Fibroblast of mammary gland (primary cell): ENCODE measurements around the gene FFAR2.
"Not testable (repeated sequence)": the region's sequence is repeated elsewhere in the genome, so short reads cannot be mapped to it uniquely, and the experiment has no call there.

Experiments
- DNase-seq: peaks from one replicate; pipeline ENCODE4 v3.0.0-alpha.2; 2010; ENCODE audit warnings: low read depth
- H3K4me3 ChIP-seq: 2 replicates; pipeline ENCODE4 v1.5.1; 2011; ENCODE audit warnings: low read depth, mild to moderate bottlenecking, low read length, moderate library complexity; ENCODE audit not compliant: control insufficient read depth
- TF ChIP-seq, protein P1 (sequence below): conservative IDR thresholded peaks from 2 replicates; pipeline ENCODE4 v1.5.1; 2011; ENCODE audit warnings: low read depth, low read length, inconsistent platforms; ENCODE audit not compliant: control insufficient read depth, insufficient read depth

FFAR2 gene

DNA sequence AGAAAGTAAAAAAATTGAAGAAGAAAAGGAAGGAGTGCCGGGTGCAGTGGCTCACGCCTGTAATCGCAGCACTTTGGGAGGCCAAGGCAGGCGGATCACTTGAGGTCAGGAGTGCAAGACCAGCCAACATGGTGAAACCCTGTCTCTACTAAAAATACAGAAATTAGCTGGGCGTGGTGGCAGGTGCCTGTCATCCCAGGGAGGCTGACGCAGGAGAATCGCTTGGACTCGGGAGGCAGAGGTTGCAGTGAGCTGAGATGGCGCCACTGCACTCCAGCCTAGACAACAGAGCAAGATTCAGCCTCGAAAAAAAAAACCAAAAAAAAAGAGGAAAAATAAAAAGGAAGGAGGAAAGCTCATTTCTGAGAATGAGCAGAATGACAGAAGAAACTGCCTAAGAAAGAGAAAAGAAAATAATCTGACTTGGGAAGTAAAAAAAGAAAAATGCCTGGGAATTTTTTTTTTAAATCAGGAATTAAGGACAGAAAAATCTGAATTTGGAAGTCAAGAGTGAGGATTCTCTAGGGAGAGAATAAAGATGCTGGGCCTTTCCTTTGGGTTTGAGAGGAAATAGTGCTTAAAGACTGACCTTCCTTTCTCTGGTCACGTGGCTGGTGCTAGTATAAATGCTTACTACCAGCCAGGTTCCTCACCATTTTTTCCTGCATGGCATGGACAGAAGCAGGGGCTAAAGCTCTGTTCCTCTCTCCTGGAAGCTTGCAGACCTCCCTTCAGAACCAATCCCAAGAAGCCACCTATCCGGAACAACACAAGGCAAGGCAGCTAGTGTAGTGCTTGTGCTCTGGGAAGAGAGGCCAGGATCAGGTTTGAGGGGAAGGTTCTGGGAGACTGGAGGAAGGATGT, at the start of gene FFAR2:
Gene FFAR2, plus strand, starts transcription at position 652 of the 864 bp plus-strand sequence. CDS start 1,458 bp downstream, outside the sequence.
- TF ChIP-seq, protein P1, sequence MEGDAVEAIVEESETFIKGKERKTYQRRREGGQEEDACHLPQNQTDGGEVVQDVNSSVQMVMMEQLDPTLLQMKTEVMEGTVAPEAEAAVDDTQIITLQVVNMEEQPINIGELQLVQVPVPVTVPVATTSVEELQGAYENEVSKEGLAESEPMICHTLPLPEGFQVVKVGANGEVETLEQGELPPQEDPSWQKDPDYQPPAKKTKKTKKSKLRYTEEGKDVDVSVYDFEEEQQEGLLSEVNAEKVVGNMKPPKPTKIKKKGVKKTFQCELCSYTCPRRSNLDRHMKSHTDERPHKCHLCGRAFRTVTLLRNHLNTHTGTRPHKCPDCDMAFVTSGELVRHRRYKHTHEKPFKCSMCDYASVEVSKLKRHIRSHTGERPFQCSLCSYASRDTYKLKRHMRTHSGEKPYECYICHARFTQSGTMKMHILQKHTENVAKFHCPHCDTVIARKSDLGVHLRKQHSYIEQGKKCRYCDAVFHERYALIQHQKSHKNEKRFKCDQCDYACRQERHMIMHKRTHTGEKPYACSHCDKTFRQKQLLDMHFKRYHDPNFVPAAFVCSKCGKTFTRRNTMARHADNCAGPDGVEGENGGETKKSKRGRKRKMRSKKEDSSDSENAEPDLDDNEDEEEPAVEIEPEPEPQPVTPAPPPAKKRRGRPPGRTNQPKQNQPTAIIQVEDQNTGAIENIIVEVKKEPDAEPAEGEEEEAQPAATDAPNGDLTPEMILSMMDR, result no peak
- H3K4me3 ChIP-seq, result no peak within 1 kb of the TSS
- no peak for DNase-seq

DNA sequence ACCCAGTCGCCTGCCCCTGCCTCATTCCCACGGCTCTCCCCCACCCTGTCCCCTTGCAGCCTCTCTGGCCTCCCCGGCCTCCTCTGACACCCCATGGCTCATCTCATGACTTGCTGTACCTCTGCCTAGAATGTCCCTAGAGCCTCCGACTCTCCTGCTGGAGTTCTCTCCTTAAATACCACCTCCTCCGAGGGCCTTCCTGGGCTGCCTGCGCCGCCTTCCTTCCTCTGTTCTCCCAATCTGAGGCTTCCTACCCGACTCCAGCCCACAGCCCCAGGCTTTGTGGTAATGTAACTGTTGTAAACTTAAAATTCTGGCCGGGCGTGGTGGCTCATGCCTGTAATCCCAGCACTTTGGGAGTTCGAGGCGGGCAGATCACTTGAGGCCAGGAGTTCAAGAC, 49.5 kb upstream of the FFAR2 start:
- H3K4me3 ChIP-seq, result no peak overlapping the region
- TF ChIP-seq, protein P1, result no peak
- DNase-seq, result no peak

DNA sequence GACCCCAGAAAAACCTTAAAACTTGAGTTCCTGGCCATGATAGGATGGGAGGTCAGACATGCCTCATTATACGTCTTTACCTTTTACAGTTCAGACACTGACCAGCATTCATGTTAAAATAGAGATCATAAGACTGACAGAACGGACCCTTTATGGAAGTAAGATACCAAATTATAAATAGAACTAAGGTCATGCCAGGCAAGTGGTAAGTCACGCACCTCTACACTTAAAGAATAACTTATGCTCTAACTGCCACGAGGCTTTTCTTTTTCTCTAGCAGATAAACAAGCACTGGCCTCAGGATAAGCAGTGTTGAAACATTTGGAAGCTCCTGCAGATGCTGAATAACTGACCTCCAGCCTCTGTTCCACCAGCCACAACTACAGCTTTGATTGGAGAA, 48.8 kb upstream of the FFAR2 start:
- TF ChIP-seq, protein P1, result no peak
- no peak for DNase-seq
- H3K4me3 ChIP-seq, result no peak overlapping the region

DNA sequence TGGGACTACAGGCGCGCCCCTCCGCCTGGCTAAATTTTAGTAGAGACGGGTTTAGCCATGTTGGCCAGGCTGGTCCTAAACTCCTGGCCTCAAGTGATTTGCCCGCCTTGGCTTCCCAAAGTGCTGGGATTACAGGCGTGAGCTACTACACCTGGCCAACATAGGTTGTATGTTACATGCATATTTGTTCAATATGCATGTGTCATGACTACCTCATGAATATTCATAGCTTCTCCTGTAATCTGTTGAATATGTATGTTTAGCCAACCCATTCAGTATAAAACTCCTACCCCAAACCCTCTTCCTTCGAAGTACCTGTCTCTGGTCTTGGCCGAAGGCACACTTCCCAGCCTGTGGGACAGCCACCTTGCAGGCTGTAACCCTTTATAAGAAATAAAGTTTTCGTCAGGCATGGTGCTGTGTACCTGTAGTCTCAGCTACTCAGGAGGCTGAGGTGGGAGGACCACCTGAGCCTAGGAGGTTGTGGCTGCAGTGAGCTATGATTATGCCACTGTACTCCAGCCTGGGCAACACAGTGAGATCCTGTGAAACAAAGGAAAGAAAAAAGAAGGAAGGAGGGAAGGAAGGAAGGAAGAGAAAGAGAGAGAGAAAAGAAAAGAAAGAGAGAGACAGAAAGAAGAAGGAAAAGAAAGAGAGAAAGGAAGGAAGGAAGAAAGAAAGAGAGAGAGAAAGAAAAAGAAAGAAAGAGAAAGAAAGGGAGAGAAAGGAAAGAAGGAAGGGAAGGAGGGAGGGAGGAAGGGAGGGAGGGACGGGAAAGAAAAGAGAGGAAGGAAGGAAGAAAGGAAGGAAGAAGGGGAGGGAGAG, 47.9 kb upstream of the FFAR2 start:
- TF ChIP-seq, protein P1, result no peak
- no peak overlapping the region for H3K4me3 ChIP-seq

DNA sequence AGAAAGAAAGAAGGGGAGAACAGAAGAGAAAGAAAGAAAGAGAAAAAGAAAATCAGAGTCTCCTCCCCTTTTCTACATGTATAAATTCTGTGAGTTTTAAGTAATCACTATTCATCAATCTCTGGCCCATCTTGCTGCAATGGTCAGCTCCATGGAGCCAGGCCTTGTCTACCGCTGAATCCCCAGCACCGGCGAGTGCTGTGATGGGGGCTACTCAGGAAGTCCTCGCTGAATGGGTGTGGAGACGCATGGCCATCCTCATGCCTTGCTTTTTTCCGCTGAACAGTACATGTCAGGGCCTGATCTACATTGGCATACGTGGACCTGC, 47.3 kb upstream of the FFAR2 start:
- no peak for DNase-seq
- H3K4me3 ChIP-seq, result no peak overlapping the region
- TF ChIP-seq, protein P1, result no peak

More for the DNA sequence above, 47.9 kb upstream of the FFAR2 start:
- no peak for DNase-seq

DNA sequence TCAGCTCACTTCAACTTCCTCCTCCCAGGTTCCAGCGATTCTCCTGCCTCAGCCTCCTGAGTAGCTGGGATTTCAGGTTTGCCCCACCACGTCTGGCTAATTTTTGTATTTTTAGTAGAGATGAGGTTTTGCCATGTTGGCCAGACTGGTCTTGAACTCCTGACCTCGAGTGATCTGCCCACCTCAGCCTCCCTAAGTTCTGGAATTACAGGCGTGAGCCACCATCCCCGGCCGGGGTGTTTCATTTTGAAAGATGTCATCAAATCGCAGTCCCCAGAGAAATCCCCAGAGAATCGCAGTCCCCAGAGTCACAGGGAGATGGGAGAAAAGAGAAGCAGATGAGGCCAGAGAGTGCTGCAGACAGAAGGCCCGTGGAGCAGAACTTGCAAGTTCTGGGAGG, 46.6 kb upstream of the FFAR2 start:
- not testable (repeated sequence) for H3K4me3 ChIP-seq, DNase-seq

DNA sequence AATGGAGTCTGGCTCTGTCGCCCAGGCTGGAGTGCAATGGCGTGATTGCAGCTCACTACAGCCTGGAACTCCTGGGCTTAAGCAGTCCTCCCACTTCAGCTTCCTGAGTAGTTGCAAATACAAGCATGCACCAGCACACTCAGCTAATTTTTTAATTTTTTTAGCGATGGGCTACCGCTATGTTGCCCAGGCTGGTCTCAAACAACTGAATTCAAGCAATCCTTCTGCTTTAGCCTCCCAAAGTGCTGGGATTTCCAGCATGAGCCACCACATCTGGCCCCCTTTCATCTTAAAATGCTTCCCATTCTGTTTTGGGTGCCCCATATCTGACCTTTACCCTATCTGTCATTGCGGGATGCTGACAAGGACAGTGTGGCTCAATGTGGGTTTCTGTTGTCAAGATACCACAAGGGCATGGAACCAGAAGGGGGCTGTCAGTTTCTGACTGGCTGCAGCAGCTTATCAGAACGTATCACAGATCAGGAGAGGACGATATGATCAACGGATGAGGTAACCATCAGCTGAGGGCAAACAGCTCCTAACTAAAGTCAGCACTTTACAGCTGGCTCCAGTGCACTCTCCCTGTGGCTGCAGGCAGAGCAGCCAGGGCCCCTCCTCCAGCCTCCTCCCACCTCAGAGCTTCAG, 44.8 kb upstream of the FFAR2 start:
- H3K4me3 ChIP-seq, result no peak overlapping the region
- no peak for DNase-seq
- TF ChIP-seq, protein P1, result no peak
